Neural progenitor cell (in vitro differentiated cells): ENCODE measurements around the gene PPP2R2B. TPM values are rescaled to one million over a fixed set of nuclear protein-coding genes. Genes with fewer than 3 reads are reported as not detected.

Experiments used
- DNase-seq: peaks from one replicate; pipeline ENCODE4 v3.0.0-alpha.2; 2016; ENCODE audit warnings: low spot score
- H2AFZ ChIP-seq: fragments of 200-600 bp; sonication (generic); replicated peaks from 2 replicates; pipeline ENCODE4 v1.6.1; 2016; ENCODE audit warnings: antibody characterized with exemption
- H3F3A ChIP-seq: fragments of 200-600 bp; sonication (generic); 2 replicates; pipeline ENCODE4 v1.6.1; 2016; ENCODE audit warnings: antibody characterized with exemption, low read depth
- H3K27ac ChIP-seq: fragments of 200-600 bp; sonication (generic); 2 replicates; pipeline ENCODE4 v1.5.1; 2016; ENCODE audit warnings: mild to moderate bottlenecking
- H3K27me3 ChIP-seq: fragments of 200-600 bp; sonication (generic); 2 replicates; pipeline ENCODE4 v1.6.1; 2016; ENCODE audit warnings: mild to moderate bottlenecking, moderate library complexity
- H3K36me3 ChIP-seq: fragments of 200-600 bp; sonication (generic); 2 replicates; pipeline ENCODE4 v1.5.1; 2016
- H3K4me1 ChIP-seq: fragments of 200-600 bp; sonication (generic); 2 replicates; pipeline ENCODE4 v1.6.1; 2016; ENCODE audit warnings: mixed run types
- H3K4me2 ChIP-seq: fragments of 200-600 bp; sonication (generic); 2 replicates; pipeline ENCODE4 v1.6.1; 2016
- H3K4me3 ChIP-seq: fragments of 200-600 bp; sonication (generic); 2 replicates; pipeline ENCODE4 v1.5.1; 2016
- H3K79me2 ChIP-seq: fragments of 200-600 bp; sonication (generic); 2 replicates; pipeline ENCODE4 v1.6.1; 2016; ENCODE audit warnings: low read depth
- H3K9ac ChIP-seq: fragments of 200-600 bp; sonication (generic); 2 replicates; pipeline ENCODE4 v1.6.1; 2016
- H3K9me3 ChIP-seq: fragments of 200-600 bp; sonication (generic); 2 replicates; pipeline ENCODE4 v1.5.1; 2016; ENCODE audit warnings: low read depth
- H4K20me1 ChIP-seq: fragments of 200-600 bp; sonication (generic); 2 replicates; pipeline ENCODE4 v1.6.1; 2016; ENCODE audit warnings: low read depth
- H3K27ac Mint-ChIP-seq: 3 replicates; pipeline ENCODE4 v1.8.0; 2021; ENCODE audit warnings: mixed read lengths
- H3K27me3 Mint-ChIP-seq: 2 replicates; pipeline ENCODE4 v1.8.0; 2022; ENCODE audit warnings: low read depth, mild to moderate bottlenecking, inconsistent platforms, moderate library complexity, mixed read lengths; ENCODE audit not compliant: insufficient read depth
- H3K36me3 Mint-ChIP-seq: 3 replicates; pipeline ENCODE4 v1.8.0; 2021; ENCODE audit warnings: mixed read lengths
- H3K4me1 Mint-ChIP-seq: 3 replicates; pipeline ENCODE4 v1.8.0; 2021; ENCODE audit warnings: mixed read lengths
- H3K4me3 Mint-ChIP-seq: 3 replicates; pipeline ENCODE4 v1.8.0; 2021; ENCODE audit warnings: mild to moderate bottlenecking, moderate library complexity, mixed read lengths
- H3K9me3 Mint-ChIP-seq: 3 replicates; pipeline ENCODE4 v1.8.0; 2020; ENCODE audit warnings: mixed read lengths
- EZH2 ChIP-seq: fragments of 200-600 bp; sonication (generic); IDR thresholded peaks from 2 replicates; pipeline ENCODE4 v1.6.1; 2017; ENCODE audit warnings: antibody characterized with exemption, mild to moderate bottlenecking, moderate library complexity
- EZH2phosphoT487 ChIP-seq: fragments of 200-600 bp; sonication (generic); IDR thresholded peaks from 2 replicates; pipeline ENCODE4 v1.6.1; 2017; ENCODE audit warnings: antibody characterized with exemption
- total RNA-seq: library from RNA; depleted of rRNA; stranded (reverse); fragments of >200 nt; gene quantifications from 2 replicates; pipeline ENCODE4 v1.2.3, GENCODE V29; 2015; ENCODE audit warnings: low replicate concordance
- TF ChIP-seq, protein P1 (sequence below): fragments of 200-600 bp; sonication (generic); IDR thresholded peaks from 2 replicates; pipeline ENCODE4 v1.5.1; 2017; ENCODE audit warnings: antibody characterized with exemption, mild to moderate bottlenecking

PPP2R2B gene
- total RNA-seq, 1 donor from 2014 or later: 26.6 TPM

DNA sequence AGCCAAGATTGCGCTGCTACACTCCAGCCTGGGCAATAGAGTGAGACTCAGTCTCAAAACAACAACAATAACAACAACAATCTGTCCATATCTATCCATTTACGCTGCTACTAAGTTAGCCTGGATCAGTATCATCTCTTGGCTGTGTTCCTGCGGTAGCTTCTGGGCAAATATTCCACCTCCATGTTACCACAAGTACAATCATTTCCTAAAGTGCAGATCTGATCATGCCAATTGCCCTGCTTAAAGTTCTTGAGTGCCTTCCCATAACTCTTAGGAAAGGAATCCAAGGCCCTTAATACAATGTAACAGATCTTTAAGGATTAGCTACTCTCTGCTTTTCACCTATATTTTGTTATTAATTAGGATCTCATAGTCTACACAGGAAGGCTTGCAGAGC, 15.4 kb upstream of the PPP2R2B start:
- Mint-ChIP-seq H3K4me3 (no peak overlapping the region), H3K27ac (no peak overlapping the region), H3K9me3 (peaks cover 12% of the 10 kb centered on the region), H3K36me3 (peaks cover 2% of the 10 kb centered on the region), H3K4me1 (peaks cover 43% of the 10 kb centered on the region), H3K27me3 (no peaks in the 10 kb centered on the region)
- no peak overlapping the region for H3K9ac ChIP-seq
- H3F3A ChIP-seq: no peaks in the 10 kb centered on the region
- no peaks in the 10 kb centered on the region for H4K20me1 ChIP-seq
- no peaks in the 10 kb centered on the region for H3K36me3 ChIP-seq
- H3K4me3 ChIP-seq: no peak overlapping the region
- DNase-seq: no peak
- peaks cover 3% of the 10 kb centered on the region for H3K9me3 ChIP-seq
- H3K4me2 ChIP-seq: no peak overlapping the region
- TF ChIP-seq, protein P1, sequence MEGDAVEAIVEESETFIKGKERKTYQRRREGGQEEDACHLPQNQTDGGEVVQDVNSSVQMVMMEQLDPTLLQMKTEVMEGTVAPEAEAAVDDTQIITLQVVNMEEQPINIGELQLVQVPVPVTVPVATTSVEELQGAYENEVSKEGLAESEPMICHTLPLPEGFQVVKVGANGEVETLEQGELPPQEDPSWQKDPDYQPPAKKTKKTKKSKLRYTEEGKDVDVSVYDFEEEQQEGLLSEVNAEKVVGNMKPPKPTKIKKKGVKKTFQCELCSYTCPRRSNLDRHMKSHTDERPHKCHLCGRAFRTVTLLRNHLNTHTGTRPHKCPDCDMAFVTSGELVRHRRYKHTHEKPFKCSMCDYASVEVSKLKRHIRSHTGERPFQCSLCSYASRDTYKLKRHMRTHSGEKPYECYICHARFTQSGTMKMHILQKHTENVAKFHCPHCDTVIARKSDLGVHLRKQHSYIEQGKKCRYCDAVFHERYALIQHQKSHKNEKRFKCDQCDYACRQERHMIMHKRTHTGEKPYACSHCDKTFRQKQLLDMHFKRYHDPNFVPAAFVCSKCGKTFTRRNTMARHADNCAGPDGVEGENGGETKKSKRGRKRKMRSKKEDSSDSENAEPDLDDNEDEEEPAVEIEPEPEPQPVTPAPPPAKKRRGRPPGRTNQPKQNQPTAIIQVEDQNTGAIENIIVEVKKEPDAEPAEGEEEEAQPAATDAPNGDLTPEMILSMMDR: no peak
- TF ChIP-seq EZH2 (no peak), EZH2phosphoT487 (no peak)
- H3K27me3 ChIP-seq: no peaks in the 10 kb centered on the region
- no peak overlapping the region for H2AFZ ChIP-seq
- H3K4me1 ChIP-seq: peaks cover 9% of the 10 kb centered on the region
- no peak overlapping the region for H3K27ac ChIP-seq
- no peaks in the 10 kb centered on the region for H3K79me2 ChIP-seq

DNA sequence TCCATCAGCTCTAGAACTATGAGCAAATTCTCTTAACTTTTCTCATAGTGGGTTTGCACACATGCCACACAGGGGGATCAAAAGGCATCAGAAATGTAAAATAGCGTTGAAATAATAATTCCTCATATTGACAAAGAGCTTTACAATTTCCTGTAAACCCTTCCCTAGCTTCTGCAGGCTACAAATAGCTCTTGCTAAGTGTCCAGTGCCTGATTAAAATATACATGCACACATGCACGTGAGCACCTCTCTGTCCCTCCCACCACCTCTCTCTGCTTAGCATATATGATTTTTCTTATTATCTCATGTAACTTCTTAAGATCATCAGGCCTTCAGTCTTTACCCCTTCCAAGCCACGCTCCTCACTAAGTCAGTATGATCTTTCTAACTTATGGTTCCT, 13.7 kb upstream of the PPP2R2B start:
- H3K9me3 ChIP-seq: peaks cover under 1% of the 10 kb centered on the region
- TF ChIP-seq EZH2: no peak
- H3K4me2 ChIP-seq: no peak overlapping the region
- no peaks in the 10 kb centered on the region for H3K79me2 ChIP-seq
- no peaks in the 10 kb centered on the region for H4K20me1 ChIP-seq
- H3K27ac Mint-ChIP-seq: peak overlapping the region; percentile 42
- DNase-seq: no peak
- no peaks in the 10 kb centered on the region for H3K36me3 Mint-ChIP-seq
- H3K4me3 ChIP-seq: no peak overlapping the region
- no peaks in the 10 kb centered on the region for H3K27me3 Mint-ChIP-seq
- H3K27me3 ChIP-seq: no peaks in the 10 kb centered on the region
- no peaks in the 10 kb centered on the region for H3K36me3 ChIP-seq
- no peak overlapping the region for H3K9ac ChIP-seq
- H3K27ac ChIP-seq: no peak overlapping the region
- no peak overlapping the region for H2AFZ ChIP-seq
- peaks cover 21% of the 10 kb centered on the region for H3K4me1 ChIP-seq
- no peaks in the 10 kb centered on the region for H3F3A ChIP-seq
- H3K4me3 Mint-ChIP-seq: peak overlapping the region; percentile 13
- peaks cover 6% of the 10 kb centered on the region for H3K9me3 Mint-ChIP-seq
- peaks cover 58% of the 10 kb centered on the region for H3K4me1 Mint-ChIP-seq

DNA sequence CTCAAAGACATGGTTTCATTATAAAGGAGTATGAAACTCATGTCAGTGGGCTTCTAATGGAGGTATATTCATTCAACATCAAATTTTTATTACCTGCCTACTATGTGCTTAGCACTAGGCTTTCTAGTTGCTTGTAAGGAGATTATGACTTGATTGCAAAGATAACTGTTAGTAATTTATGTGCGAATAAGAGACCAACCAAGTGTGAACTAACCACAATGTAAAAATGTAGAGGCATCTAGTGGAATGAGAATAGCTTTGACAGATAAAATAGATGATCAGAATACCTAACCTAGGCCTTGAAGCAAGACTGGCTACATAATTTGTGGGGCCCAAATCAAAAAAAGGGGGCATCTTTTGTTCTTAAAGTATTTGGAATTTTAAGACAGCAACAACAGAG, 13.0 kb upstream of the PPP2R2B start:
- Mint-ChIP-seq H3K27ac (no peak overlapping the region), H3K27me3 (no peaks in the 10 kb centered on the region), H3K4me3 (no peak overlapping the region), H3K36me3 (no peaks in the 10 kb centered on the region), H3K4me1 (peaks cover 58% of the 10 kb centered on the region), H3K9me3 (peaks cover 2% of the 10 kb centered on the region)
- Histone ChIP-seq H3K79me2 (no peaks in the 10 kb centered on the region), H3K4me1 (peaks cover 21% of the 10 kb centered on the region), H3K9ac (no peak overlapping the region), H2AFZ (no peak overlapping the region), H3K4me3 (no peak overlapping the region), H4K20me1 (no peaks in the 10 kb centered on the region), H3K9me3 (no peaks in the 10 kb centered on the region), H3K27me3 (no peaks in the 10 kb centered on the region), H3K36me3 (no peaks in the 10 kb centered on the region), H3K4me2 (no peak overlapping the region), H3F3A (no peaks in the 10 kb centered on the region), H3K27ac (no peak overlapping the region)
- no peak for DNase-seq
- TF ChIP-seq, protein P1: no peak
- TF ChIP-seq EZH2phosphoT487: no peak
- TF ChIP-seq EZH2: no peak

DNA sequence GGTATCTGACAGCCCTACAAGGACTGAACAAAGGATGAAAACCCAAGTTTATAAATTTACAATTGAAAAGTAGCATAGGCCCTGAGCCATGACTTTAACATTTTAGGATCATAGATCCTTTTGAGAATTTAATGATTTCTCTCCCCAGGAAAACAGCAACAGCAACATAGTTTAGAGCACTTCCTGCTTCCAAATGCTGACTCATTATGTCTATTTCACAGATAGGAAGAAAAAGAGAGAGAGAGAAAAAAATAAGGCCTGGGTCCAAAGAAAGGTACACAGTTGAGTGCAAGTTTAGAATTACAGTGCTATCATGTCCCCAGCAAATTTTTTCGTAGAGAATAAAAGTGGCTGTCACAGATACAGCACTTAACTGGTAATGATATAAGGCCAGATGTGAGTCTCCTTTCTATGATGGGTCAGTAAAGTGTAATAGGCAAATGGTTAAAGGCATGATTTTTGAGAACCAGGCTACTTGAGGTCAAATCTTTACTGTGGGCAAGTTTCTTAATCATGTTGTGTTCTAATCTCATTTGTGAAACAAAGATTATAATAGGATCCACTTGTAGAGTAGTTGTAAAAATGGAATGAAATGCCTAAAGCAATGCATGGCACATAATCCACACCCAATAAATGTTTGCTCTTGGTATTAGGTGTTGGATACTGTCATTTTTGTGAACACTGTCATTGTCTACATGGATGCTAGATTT, 12.3 kb upstream of the PPP2R2B start:
- no peak overlapping the region for H2AFZ ChIP-seq
- Mint-ChIP-seq H3K9me3 (no peaks in the 10 kb centered on the region), H3K36me3 (no peaks in the 10 kb centered on the region)

More for the DNA sequence above, 12.3 kb upstream of the PPP2R2B start:
- H3K4me1 ChIP-seq: peaks cover 21% of the 10 kb centered on the region
- no peak for DNase-seq
- TF ChIP-seq, protein P1: no peak
- TF ChIP-seq EZH2phosphoT487: no peak
- no peak for TF ChIP-seq EZH2
- no peaks in the 10 kb centered on the region for H3F3A ChIP-seq
- H3K36me3 ChIP-seq: no peaks in the 10 kb centered on the region
- H3K4me3 Mint-ChIP-seq: no peak overlapping the region
- H4K20me1 ChIP-seq: no peaks in the 10 kb centered on the region
- no peak overlapping the region for H3K9ac ChIP-seq
- peaks cover 58% of the 10 kb centered on the region for H3K4me1 Mint-ChIP-seq
- no peaks in the 10 kb centered on the region for H3K9me3 ChIP-seq
- no peak overlapping the region for H3K4me3 ChIP-seq
- H3K79me2 ChIP-seq: no peaks in the 10 kb centered on the region
- H3K27ac ChIP-seq: no peak overlapping the region
- H3K27me3 Mint-ChIP-seq: no peaks in the 10 kb centered on the region
- no peak overlapping the region for H3K27ac Mint-ChIP-seq
- H3K27me3 ChIP-seq: no peaks in the 10 kb centered on the region
- no peak overlapping the region for H3K4me2 ChIP-seq
